Ishikawa (cell line): ENCODE data around the gene AP1S3.

Experiments used
- CEBPB ChIP-seq: IDR thresholded peaks from 2 replicates; pipeline ENCODE4 v1.6.1; 2012
- CREB1 ChIP-seq: IDR thresholded peaks from 2 replicates; pipeline ENCODE4 v1.6.1; 2012; ENCODE audit warnings: low read depth
- EGR1 ChIP-seq: IDR thresholded peaks from 2 replicates; pipeline ENCODE4 v1.6.1; 2012
- EP300 ChIP-seq: IDR thresholded peaks from 2 replicates; pipeline ENCODE4 v1.6.1; 2012; ENCODE audit warnings: borderline replicate concordance
- MAX ChIP-seq: IDR thresholded peaks from 2 replicates; pipeline ENCODE4 v1.6.1; 2012
- RAD21 ChIP-seq: IDR thresholded peaks from 2 replicates; pipeline ENCODE4 v1.6.1; 2012; ENCODE audit warnings: low read depth
- TAF1 ChIP-seq: IDR thresholded peaks from 2 replicates; pipeline ENCODE4 v1.6.1; 2012; ENCODE audit warnings: low read depth, mild to moderate bottlenecking
- TEAD4 ChIP-seq: IDR thresholded peaks from 2 replicates; pipeline ENCODE4 v1.6.1; 2012
- YY1 ChIP-seq: IDR thresholded peaks from 2 replicates; pipeline ENCODE4 v1.6.1; 2012; ENCODE audit warnings: low read depth
- TF ChIP-seq, protein P1 (sequence below): IDR thresholded peaks from 2 replicates; pipeline ENCODE4 v1.6.1; 2012; ENCODE audit warnings: low read depth, mild to moderate bottlenecking

- TF ChIP-seq, protein P1, sequence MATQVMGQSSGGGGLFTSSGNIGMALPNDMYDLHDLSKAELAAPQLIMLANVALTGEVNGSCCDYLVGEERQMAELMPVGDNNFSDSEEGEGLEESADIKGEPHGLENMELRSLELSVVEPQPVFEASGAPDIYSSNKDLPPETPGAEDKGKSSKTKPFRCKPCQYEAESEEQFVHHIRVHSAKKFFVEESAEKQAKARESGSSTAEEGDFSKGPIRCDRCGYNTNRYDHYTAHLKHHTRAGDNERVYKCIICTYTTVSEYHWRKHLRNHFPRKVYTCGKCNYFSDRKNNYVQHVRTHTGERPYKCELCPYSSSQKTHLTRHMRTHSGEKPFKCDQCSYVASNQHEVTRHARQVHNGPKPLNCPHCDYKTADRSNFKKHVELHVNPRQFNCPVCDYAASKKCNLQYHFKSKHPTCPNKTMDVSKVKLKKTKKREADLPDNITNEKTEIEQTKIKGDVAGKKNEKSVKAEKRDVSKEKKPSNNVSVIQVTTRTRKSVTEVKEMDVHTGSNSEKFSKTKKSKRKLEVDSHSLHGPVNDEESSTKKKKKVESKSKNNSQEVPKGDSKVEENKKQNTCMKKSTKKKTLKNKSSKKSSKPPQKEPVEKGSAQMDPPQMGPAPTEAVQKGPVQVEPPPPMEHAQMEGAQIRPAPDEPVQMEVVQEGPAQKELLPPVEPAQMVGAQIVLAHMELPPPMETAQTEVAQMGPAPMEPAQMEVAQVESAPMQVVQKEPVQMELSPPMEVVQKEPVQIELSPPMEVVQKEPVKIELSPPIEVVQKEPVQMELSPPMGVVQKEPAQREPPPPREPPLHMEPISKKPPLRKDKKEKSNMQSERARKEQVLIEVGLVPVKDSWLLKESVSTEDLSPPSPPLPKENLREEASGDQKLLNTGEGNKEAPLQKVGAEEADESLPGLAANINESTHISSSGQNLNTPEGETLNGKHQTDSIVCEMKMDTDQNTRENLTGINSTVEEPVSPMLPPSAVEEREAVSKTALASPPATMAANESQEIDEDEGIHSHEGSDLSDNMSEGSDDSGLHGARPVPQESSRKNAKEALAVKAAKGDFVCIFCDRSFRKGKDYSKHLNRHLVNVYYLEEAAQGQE, result no peak
- TF ChIP-seq EP300, result no peak
- TF ChIP-seq RAD21, result no peak
- TF ChIP-seq MAX, result no peak
- no peak for TF ChIP-seq CREB1
- no peak for TF ChIP-seq TEAD4
- TF ChIP-seq EGR1, result no peak
- TF ChIP-seq CEBPB, result no peak
- TF ChIP-seq TAF1, result no peak
- no peak for TF ChIP-seq YY1
Measured at GRCh38 chr2:223729781-223730180, 107.6 kb downstream of the AP1S3 start.
